H9 (cell line): ENCODE data around the gene TSPAN18. TPM values are rescaled to one million over a fixed set of nuclear protein-coding genes. Genes with fewer than 3 reads are reported as not detected.

Source experiments
- DNase-seq: peaks from one replicate; pipeline ENCODE4 v3.0.0-alpha.2; 2017
- H2AFZ ChIP-seq: one replicate; pipeline ENCODE4 v1.6.1; 2013; ENCODE audit warnings: mild to moderate bottlenecking, low read length, control low read depth, moderate library complexity
- H2AK5ac ChIP-seq: 2 replicates; pipeline ENCODE4 v1.6.1; 2013; ENCODE audit warnings: low read length, control low read depth, mixed read lengths; ENCODE audit not compliant: insufficient read length
- H2BK120ac ChIP-seq: one replicate; pipeline ENCODE4 v1.6.1; 2013; ENCODE audit warnings: low read depth, mild to moderate bottlenecking, low read length, control low read depth, inconsistent platforms; ENCODE audit not compliant: poor library complexity, severe bottlenecking
- H2BK12ac ChIP-seq: 2 replicates; pipeline ENCODE4 v1.6.1; 2013; ENCODE audit warnings: low read length, control low read depth, mixed read lengths, low read depth; ENCODE audit not compliant: insufficient read length
- H2BK15ac ChIP-seq: 2 replicates; pipeline ENCODE4 v1.6.1; 2013; ENCODE audit warnings: low read depth, low read length, control low read depth
- H2BK20ac ChIP-seq: one replicate; pipeline ENCODE4 v1.6.1; 2013; ENCODE audit warnings: low read depth, mild to moderate bottlenecking, low read length, control low read depth, inconsistent platforms; ENCODE audit not compliant: poor library complexity, severe bottlenecking
- H2BK5ac ChIP-seq: 2 replicates; pipeline ENCODE4 v1.6.1; 2013; ENCODE audit warnings: low read length, control low read depth, mixed read lengths; ENCODE audit not compliant: insufficient read length
- H3K14ac ChIP-seq: 2 replicates; pipeline ENCODE4 v1.6.1; 2013; ENCODE audit warnings: low read length, control low read depth; ENCODE audit not compliant: insufficient read depth
- H3K18ac ChIP-seq: 2 replicates; pipeline ENCODE4 v1.6.1; 2013; ENCODE audit warnings: low read depth, mild to moderate bottlenecking, mixed read lengths, low read length, control low read depth; ENCODE audit not compliant: insufficient read length
- H3K23ac ChIP-seq: 2 replicates; pipeline ENCODE4 v1.6.1; 2013; ENCODE audit warnings: low read length, control low read depth, mixed read lengths, low read depth; ENCODE audit not compliant: insufficient read length
- H3K23me2 ChIP-seq: 2 replicates; pipeline ENCODE4 v1.6.1; 2013; ENCODE audit warnings: low read depth, mild to moderate bottlenecking, mixed read lengths, low read length, control low read depth; ENCODE audit not compliant: insufficient read length, poor library complexity, severe bottlenecking
- H3K27ac ChIP-seq: 2 replicates; pipeline ENCODE4 v1.5.1; 2013; ENCODE audit warnings: low read length, control low read depth, mixed read lengths, low read depth; ENCODE audit not compliant: insufficient read length
- H3K27me3 ChIP-seq: 2 replicates; pipeline ENCODE4 v1.6.1; 2013; ENCODE audit warnings: low read length, control low read depth, inconsistent platforms; ENCODE audit not compliant: insufficient read depth
- H3K4ac ChIP-seq: 2 replicates; pipeline ENCODE4 v1.6.1; 2013; ENCODE audit warnings: low read depth, mild to moderate bottlenecking, control low read depth, inconsistent platforms, low read length, moderate library complexity
- H3K4me1 ChIP-seq: 2 replicates; pipeline ENCODE4 v1.6.1; 2013; ENCODE audit warnings: low read length, control low read depth, inconsistent platforms; ENCODE audit not compliant: insufficient read depth
- H3K4me2 ChIP-seq: 2 replicates; pipeline ENCODE4 v1.6.1; 2013; ENCODE audit warnings: low read length, control low read depth, mixed read lengths; ENCODE audit not compliant: insufficient read length, insufficient read depth
- H3K56ac ChIP-seq: 2 replicates; pipeline ENCODE4 v1.6.1; 2013; ENCODE audit warnings: low read depth, mild to moderate bottlenecking, mixed read lengths, low read length, control low read depth; ENCODE audit not compliant: insufficient read length
- H3K79me1 ChIP-seq: 2 replicates; pipeline ENCODE4 v1.6.1; 2013; ENCODE audit warnings: low read depth, mild to moderate bottlenecking, moderate library complexity, low read length, control low read depth, inconsistent platforms; ENCODE audit not compliant: insufficient read depth, poor library complexity, severe bottlenecking
- H3K79me2 ChIP-seq: 2 replicates; pipeline ENCODE4 v1.6.1; 2013; ENCODE audit warnings: low read length, control low read depth, inconsistent platforms; ENCODE audit not compliant: insufficient read depth
- H3K9ac ChIP-seq: 2 replicates; pipeline ENCODE4 v1.6.1; 2013; ENCODE audit warnings: low read length, control low read depth, mixed read lengths; ENCODE audit not compliant: insufficient read length; ENCODE audit errors: extremely low read depth
- H3K9me3 ChIP-seq: one replicate; pipeline ENCODE4 v1.6.1; 2013; ENCODE audit warnings: low read depth, low read length, inconsistent platforms; ENCODE audit not compliant: control insufficient read depth
- H3T11ph ChIP-seq: one replicate; pipeline ENCODE4 v1.6.1; 2013; ENCODE audit warnings: mild to moderate bottlenecking, low read length, control low read depth, inconsistent platforms
- H4K20me1 ChIP-seq: one replicate; pipeline ENCODE4 v1.6.1; 2013; ENCODE audit not compliant: control insufficient read depth, insufficient read length, insufficient read depth
- H4K5ac ChIP-seq: 2 replicates; pipeline ENCODE4 v1.6.1; 2013; ENCODE audit warnings: low read depth, mild to moderate bottlenecking, mixed read lengths, low read length, control low read depth; ENCODE audit not compliant: insufficient read length
- H4K8ac ChIP-seq: replicated peaks from 2 replicates; pipeline ENCODE4 v1.6.1; 2013; ENCODE audit warnings: low read length, control low read depth, mixed read lengths, low read depth; ENCODE audit not compliant: insufficient read length
- H4K91ac ChIP-seq: 2 replicates; pipeline ENCODE4 v1.6.1; 2013; ENCODE audit warnings: low read depth, mild to moderate bottlenecking, moderate library complexity, mixed read lengths, low read length, control low read depth; ENCODE audit not compliant: insufficient read length
- H3K27ac Mint-ChIP-seq, 3 experiments: 2 replicates in 2 of 3; 3 replicates in 1 of 3; pipeline ENCODE4 v1.8.0; 2020 to 2021; ENCODE audit warnings: mixed read lengths in 3 of 3, mild to moderate bottlenecking in 1 of 3, moderate library complexity in 1 of 3
- H3K27me3 Mint-ChIP-seq: 2 replicates; pipeline ENCODE4 v1.8.0; 2021; ENCODE audit warnings: low read depth, mild to moderate bottlenecking, moderate library complexity, mixed read lengths
- H3K36me3 Mint-ChIP-seq, 3 experiments: 2 replicates in 2 of 3; 3 replicates in 1 of 3; pipeline ENCODE4 v1.8.0; 2020 to 2021; ENCODE audit warnings: low read depth in 3 of 3, mixed read lengths in 3 of 3; ENCODE audit not compliant: insufficient read depth in 1 of 3
- H3K4me1 Mint-ChIP-seq, 2 experiments: 2 replicates each; pipeline ENCODE4 v1.8.0; 2020; ENCODE audit warnings: mixed read lengths in 2 of 2
- H3K4me3 Mint-ChIP-seq, 2 experiments: 2 replicates in 1 of 2; 3 replicates in 1 of 2; pipeline ENCODE4 v1.8.0; 2020 to 2021; ENCODE audit warnings: mild to moderate bottlenecking in 2 of 2, mixed read lengths in 2 of 2, moderate library complexity in 1 of 2
- H3K9me3 Mint-ChIP-seq, 2 experiments: 2 replicates in 1 of 2; 3 replicates in 1 of 2; pipeline ENCODE4 v1.8.0; 2020; ENCODE audit warnings: mild to moderate bottlenecking in 2 of 2, mixed read lengths in 2 of 2, moderate library complexity in 1 of 2
- WGBS: extraction: QIAGEN DNeasy Blood & Tissue Kit; methylation state at CpG from one replicate; pipeline ENCODE4 v1.1.7; 2013; ENCODE audit warnings: missing lambda C conversion rate, low lambda C conversion rate, mixed read lengths; ENCODE audit not compliant: insufficient read length; ENCODE audit errors: extremely low coverage; 5-methylcytosine and 5-hydroxymethylcytosine counted together
- total RNA-seq: library from RNA; stranded (reverse); gene quantifications from 2 replicates; pipeline ENCODE4 v1.2.1, GENCODE V29; 2021
- TF ChIP-seq, protein P1 (sequence below): fragments of 200-600 bp; sonication (generic); conservative IDR thresholded peaks from 3 replicates; pipeline ENCODE4 v1.8.0; 2021; ENCODE audit warnings: antibody characterized with exemption, mild to moderate bottlenecking

Gene TSPAN18
- total RNA-seq, 1 experiment from 2014 or later = 25.3 TPM

DNA sequence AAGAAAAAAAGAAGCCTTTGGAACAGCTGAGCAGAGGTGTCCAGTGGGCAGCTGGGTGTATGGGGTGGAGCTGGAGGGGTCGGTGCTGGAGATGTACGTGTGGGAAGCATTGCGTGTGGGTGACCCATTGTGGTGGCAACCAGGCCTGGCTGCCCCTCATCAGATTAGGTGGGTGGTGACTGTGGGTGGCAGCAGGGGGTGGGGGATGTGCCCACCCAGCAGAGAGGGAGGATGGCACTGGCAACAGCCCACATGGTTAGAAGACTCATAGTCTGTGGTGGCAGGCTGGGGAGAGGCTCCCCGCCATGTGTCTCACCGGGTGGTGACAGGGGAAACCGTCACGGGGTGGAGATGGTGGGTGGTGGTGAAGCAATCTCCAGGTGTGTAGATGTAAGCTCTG, 196.4 kb downstream of the TSPAN18 start:
- Histone ChIP-seq H2BK20ac (no peak overlapping the region), H3K23ac (no peak overlapping the region), H3K4me2 (no peak overlapping the region), H2AK5ac (no peak overlapping the region), H3K23me2 (no peaks in the 10 kb centered on the region), H3K79me1 (no peaks in the 10 kb centered on the region), H4K5ac (no peak overlapping the region), H3K56ac (no peak overlapping the region), H3T11ph (no peak overlapping the region), H2BK5ac (no peak overlapping the region), H3K14ac (no peak overlapping the region), H3K4ac (no peak overlapping the region), H2BK15ac (no peak overlapping the region), H3K79me2 (no peaks in the 10 kb centered on the region), H2AFZ (no peak overlapping the region), H3K18ac (no peak overlapping the region), H4K91ac (no peak overlapping the region), H3K27ac (no peak overlapping the region), H3K4me1 (no peaks in the 10 kb centered on the region), H4K8ac (no peak overlapping the region), H3K9ac (no peak overlapping the region), H2BK12ac (no peak overlapping the region), H2BK120ac (no peak overlapping the region), H3K9me3 (no peaks in the 10 kb centered on the region), H4K20me1 (peaks cover 3% of the 10 kb centered on the region), H3K27me3 (no peaks in the 10 kb centered on the region)
- H3K27ac Mint-ChIP-seq = 0 out of 7 replicates have a peak overlapping the region, but pooled peaks of 1 of the 3 experiments have one; percentile 48
- H3K4me3 Mint-ChIP-seq = no peak overlapping the region
- no CpG with 5 or more reads among the region's 7 CpGs for WGBS
- DNase-seq = no peak
- peaks cover 1% of the 10 kb centered on the region; the same call in 1 of the 2 replicates for H3K27me3 Mint-ChIP-seq
- H3K4me1 Mint-ChIP-seq = peaks cover 20 to 21% of the 10 kb centered on the region in 2 experiments
- no peaks in the 10 kb centered on the region; a peak in 1 of 7 replicates for H3K36me3 Mint-ChIP-seq
- no peaks in the 10 kb centered on the region for H3K9me3 Mint-ChIP-seq
- TF ChIP-seq, protein P1, sequence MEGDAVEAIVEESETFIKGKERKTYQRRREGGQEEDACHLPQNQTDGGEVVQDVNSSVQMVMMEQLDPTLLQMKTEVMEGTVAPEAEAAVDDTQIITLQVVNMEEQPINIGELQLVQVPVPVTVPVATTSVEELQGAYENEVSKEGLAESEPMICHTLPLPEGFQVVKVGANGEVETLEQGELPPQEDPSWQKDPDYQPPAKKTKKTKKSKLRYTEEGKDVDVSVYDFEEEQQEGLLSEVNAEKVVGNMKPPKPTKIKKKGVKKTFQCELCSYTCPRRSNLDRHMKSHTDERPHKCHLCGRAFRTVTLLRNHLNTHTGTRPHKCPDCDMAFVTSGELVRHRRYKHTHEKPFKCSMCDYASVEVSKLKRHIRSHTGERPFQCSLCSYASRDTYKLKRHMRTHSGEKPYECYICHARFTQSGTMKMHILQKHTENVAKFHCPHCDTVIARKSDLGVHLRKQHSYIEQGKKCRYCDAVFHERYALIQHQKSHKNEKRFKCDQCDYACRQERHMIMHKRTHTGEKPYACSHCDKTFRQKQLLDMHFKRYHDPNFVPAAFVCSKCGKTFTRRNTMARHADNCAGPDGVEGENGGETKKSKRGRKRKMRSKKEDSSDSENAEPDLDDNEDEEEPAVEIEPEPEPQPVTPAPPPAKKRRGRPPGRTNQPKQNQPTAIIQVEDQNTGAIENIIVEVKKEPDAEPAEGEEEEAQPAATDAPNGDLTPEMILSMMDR = no peak
